ENCODE measurements around the gene GRAMD1B.
A peak's percentile ranks its signal among the peaks of the same experiment; 100 is the strongest.

The GRAMD1B gene

DNA sequence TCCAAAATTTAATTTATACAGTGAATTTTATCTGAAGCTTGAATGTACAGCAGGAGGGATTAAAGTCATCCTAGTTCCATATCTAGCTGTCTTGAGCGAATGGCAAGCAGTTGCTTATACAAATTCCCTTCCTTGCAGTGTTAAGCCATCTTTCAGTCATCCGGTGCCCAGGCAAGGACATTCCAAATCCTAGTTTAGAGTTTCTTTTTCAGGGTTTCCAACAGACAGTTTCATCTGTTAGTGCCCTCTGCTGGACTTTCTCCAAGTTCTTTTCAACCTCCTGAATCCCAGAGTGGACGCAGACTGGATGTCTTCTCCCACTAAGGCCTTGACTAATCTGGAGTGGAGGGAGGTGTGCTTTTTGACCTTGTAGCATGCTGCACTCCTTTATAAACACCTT is 45.4 kb downstream of the GRAMD1B start:
- no peak for DNase-seq (ENCODE audit: low read depth)

DNA sequence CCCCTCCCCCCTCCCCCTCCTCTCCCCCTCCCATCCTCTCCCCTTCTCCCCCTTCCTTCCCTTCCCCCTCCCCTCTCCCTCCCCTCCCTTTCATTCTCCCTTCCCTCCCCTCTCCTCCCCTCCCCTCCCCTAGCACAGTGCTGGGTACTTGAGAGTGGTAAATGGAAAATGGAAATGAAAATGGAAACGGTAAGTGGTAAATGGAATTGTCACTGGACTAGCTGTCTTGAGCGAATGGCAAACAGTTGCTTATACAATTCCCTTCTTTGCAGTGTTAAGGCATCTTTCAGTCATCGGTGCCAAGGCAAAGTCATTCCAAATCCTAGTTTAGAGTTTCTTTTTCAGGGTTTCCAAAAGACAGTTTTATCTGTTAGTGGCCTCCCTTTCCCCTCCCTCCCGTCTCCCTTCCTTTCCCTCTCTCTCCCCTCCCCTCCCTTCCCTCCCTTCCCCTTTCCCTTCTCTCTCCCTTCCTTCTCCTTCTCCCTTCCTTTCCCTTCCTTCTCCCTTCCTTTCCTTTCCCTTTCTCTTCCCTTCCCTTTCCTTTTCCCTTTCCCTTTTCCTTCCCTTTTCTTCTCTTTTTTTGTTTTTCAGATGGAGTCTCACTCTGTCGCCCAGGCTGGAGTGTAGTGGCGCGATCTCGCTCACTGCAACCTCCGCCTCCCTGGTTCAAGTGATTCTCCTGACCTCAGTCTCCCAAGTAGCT is 47.3 kb downstream of the GRAMD1B start:
- DNase-seq (ENCODE audit: low read depth), result no peak

DNA sequence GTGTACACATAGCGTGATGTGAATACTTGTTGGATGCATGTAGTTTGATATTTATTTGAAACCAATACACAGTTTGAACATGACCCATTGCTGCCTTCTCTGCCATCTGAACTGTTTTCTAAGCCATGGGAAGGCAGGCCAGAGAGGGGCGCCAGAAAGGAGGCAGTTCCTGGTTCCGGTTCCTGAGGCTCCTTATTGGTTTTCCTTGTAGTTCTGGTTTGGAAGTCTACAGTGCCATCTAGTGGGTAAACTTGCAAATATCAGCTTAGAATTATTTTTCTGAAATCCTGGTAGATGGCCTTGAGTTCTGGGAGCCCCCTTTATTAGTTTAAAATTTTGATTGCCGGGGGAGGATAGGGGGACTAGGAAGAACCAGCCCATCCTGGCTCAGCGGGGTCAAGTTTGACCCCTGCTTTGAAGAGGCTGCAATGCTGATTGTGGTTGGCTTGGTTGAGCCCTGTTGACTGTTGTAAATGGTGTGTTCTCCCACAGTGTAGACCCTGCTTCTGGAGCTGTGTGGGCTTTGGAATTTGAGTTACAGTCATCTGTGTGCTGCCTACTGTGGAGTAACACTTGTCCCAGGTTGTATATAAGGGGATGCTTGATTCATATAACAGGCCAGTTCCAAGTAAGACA is 48.4 kb downstream of the GRAMD1B start:
- peak; percentile 11 for DNase-seq (ENCODE audit: low read depth)

DNA sequence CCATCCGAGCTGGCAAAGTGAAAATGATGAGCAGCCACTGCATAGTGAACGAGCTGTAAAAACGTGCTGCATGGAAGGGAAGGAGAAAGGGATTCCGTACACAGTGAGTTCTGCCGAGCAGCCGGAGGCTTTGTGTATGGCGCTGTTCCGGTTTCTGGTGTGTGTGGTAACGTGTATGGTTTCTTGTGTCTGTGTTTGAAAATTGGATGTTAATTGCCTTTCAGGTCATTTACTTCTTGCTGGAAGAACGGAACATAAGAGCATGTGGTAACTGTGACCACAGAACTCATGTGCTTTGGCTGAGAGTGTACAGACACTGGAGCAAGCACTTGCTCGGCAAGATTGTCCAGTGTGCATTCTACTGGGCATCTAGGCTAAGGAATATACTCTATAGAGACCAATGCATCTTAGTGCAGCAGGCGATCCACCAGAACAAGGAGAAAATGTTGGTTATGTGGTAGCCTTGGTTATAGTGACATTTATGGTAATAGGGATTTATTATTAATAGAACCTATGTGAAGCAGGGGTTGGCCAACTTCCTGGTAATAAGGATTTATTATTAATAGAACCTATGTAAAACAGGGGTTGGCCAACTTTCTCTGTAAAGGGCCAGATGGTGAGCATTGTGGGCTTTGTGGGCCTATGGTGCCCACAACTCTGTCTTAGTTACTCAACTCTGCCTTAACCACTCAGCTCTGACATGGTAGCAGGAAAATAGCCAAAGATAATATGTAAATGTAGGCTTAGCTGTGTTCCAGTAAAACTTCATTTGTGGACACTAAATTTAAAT is 49.2 kb downstream of the GRAMD1B start:
- DNase-seq (ENCODE audit: low read depth), result no peak

DNA sequence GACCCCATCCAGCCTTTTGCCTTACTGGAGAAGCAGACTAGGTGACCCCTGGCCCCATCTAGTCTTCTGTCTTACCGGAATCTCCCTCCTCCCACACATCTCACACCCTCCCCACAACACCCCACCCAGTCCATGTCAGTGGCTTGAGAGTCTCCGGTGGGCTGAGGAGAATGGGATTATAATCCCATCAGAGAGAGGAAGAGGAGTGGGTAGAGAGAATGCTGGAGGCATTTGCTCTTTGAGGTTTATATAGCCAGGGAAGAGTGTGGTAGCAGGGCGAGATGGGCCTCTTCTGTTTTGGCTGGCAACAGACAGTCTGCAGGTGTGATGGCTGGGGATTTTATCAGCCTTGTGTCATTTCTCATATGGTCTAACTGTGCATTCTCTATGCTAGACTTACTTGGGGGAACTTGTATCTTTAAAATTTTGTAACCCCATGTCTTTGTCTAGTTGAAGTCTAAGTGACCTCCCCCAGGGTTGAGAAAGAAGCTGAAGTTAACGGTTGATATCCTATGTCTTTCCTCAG is 50.3 kb downstream of the GRAMD1B start:
- DNase-seq (ENCODE audit: low read depth), result no peak

GRCh38 chr11:123480882-123481281 is 50.8 kb downstream of the GRAMD1B start:
- no peak for DNase-seq (ENCODE audit: low read depth)

GRCh38 chr11:123481640-123482039 is 51.6 kb downstream of the GRAMD1B start:
- DNase-seq (ENCODE audit: low read depth), result no peak

GRCh38 chr11:123482218-123482617 is 52.1 kb downstream of the GRAMD1B start:
- DNase-seq (ENCODE audit: low read depth), result no peak

- DNase-seq (ENCODE audit: low read depth), result no peak
Observed at GRCh38 chr11:123483058-123483457, 53.0 kb downstream of the GRAMD1B start.

- no peak for DNase-seq (ENCODE audit: low read depth)
Observed at GRCh38 chr11:123483466-123483865, 53.4 kb downstream of the GRAMD1B start.

GRCh38 chr11:123484448-123484847 is 54.4 kb downstream of the GRAMD1B start:
- no peak for DNase-seq (ENCODE audit: low read depth)

- no peak for DNase-seq (ENCODE audit: low read depth)
Observed at GRCh38 chr11:123487157-123487744, 57.2 kb downstream of the GRAMD1B start.

- no peak for DNase-seq (ENCODE audit: low read depth)
Observed at GRCh38 chr11:123490527-123490926, 60.5 kb downstream of the GRAMD1B start.

DNA sequence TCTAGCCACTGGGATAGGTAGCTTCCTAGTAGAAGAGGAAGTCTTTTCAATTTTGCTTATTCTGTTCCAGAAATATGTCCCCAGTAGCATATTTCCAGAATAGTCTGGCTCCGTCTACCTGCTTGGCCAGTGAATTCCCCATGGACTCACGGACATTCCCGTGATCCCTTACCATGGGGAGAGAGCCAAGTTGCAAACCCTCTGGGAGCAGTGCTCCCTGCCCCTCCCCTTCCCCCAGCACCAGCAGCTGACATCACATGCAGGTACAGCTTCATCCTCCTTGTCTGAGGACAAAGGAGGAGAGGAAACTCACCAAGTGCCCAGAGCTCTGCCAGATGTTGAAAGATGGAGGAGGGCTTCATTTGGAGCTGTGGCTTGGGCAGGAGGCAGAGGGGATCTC is 61.2 kb downstream of the GRAMD1B start:
- no peak for DNase-seq (ENCODE audit: low read depth)

DNA sequence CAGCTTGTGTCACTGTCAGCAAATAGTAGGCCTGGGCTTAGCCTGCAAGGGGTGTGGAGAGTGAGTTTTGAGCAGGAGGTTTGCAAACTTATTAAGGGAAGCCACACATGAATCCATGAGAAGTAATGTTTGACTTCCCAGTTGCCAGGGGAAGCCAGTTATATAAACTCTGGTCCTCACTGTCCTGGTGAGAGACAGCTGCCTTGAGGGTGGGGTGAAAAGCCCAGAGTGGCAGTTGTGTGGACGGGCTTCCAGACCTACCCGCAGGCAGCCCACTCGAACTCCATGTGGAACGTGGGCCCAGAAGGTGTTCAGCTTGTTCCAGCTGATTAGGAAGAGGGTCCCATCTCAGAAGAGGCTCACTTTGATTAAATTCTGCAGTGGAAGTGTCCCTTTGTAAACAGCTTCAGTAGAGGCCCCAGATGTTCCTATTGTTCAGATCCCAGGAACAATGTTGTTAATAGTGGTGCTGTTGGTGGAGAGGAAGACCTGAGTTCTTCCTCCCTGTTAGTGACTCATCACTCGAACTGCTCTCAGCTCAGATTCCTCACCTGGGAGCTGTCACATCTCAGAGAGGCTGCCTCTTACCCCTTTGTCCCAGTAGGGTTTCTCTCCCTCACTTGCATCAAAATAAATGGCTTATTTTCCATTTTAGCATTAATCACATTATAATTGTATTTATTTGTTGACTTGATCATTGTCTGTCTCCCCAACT is 63.4 kb downstream of the GRAMD1B start:
- no peak for DNase-seq (ENCODE audit: low read depth)

DNA sequence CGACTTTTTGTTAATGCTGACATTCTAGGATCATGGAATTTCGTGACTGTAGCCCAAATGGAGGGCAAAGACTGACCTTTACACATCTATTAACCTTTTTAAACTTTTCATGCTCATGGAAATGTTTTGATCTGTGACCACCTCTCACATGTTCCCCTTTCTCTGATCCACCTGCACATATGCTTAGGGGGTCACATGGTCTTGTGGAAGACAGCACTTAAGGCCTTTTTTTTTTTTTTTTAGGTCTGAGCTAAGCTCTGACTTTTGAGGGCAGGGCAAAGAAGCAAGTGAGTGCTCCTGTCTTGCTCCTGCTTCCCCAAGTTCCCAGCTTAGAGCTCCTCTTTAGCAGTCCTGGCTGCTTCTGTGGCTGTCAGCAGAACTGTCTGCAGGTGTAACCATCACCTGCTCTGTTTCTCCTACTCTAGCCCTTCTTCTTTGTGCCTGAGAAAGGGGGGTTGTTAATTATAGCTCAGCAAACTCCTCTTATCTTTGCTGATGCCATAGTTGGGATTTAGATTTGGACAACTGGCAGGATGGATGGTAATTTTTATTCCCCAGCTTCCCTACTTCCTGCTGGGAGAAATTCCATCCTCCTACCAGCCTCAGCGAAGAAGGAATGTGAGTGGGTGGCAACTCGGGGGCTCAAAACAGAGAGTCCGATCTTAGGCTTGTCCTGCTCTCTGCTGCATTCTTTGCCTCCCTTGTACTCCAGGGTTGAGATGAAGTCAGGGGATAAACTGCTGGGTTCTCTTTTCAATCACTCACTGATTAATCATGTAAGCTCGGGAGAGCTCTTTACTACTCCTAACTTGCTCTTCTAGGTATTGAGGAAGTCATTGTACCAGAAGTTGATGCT is 64.4 kb downstream of the GRAMD1B start:
- DNase-seq (ENCODE audit: low read depth), result no peak

- no peak for DNase-seq (ENCODE audit: low read depth)
Observed at GRCh38 chr11:123504401-123504800, 74.3 kb downstream of the GRAMD1B start.

GRCh38 chr11:123505546-123506299 is 75.7 kb downstream of the GRAMD1B start:
- DNase-seq (ENCODE audit: low read depth), result no peak

GRCh38 chr11:123507043-123507442 is 77.0 kb downstream of the GRAMD1B start:
- no peak for DNase-seq (ENCODE audit: low read depth)

Measured in activated T-cell treated with anti-CD3 and anti-CD28 coated beads for 24 hours (primary cell).